Measurements from ENCODE around the gene SVOPL. TPM values are rescaled to one million over a fixed set of nuclear protein-coding genes. Genes with fewer than 3 reads are reported as not detected.

The SVOPL gene
- total RNA-seq, 1 experiment from 2014 or later, result not detected

- Histone ChIP-seq H3K9me3 (ENCODE audit: control insufficient read depth, insufficient read depth, low read depth, low read length) (no peaks in the 10 kb centered on the region), H3K27me3 (ENCODE audit: control insufficient read depth, insufficient read depth, low read length) (peaks cover 10% of the 10 kb centered on the region; the same call in 1 of the 2 replicates), H3K4me3 (ENCODE audit: low read depth in 2 of 2, low read length in 2 of 2) (no peak overlapping the region), H3K4me1 (ENCODE audit: control insufficient read depth, insufficient read depth, low read length) (no peaks in the 10 kb centered on the region), H3K36me3 (ENCODE audit: control insufficient read depth, insufficient read depth, low read length) (no peaks in the 10 kb centered on the region), H3K27ac (ENCODE audit: low read length) (no peak overlapping the region)
- DNase-seq (ENCODE audit: low read depth, low spot score) (no peak), ATAC-seq (no peak)
- in situ Hi-C loops (cut with HindIII; ENCODE audit: low pct_unique_long_range_greater_than_20kb, low sequenced_read_pairs) (no loop called here), intact Hi-C loops (cut with micrococcal nuclease; ENCODE audit: unreplicated experiment) (no loop called here)
- POLR2A ChIA-PET, result no interaction called here
- no TSS peak for BruUV-seq (replicated peaks)
- TF ChIP-seq REST (IDR thresholded peaks at IDR 0.05; ENCODE audit: insufficient read depth in 1 of 2, low read depth in 2 of 2, low read length in 1 of 2) (no peak), SIN3A (IDR thresholded peaks at IDR 0.05; ENCODE audit: borderline replicate concordance, insufficient read depth, low read depth, low read length) (no peak), POLR2AphosphoS5 (IDR thresholded peaks at IDR 0.05; ENCODE audit: low read depth, low read length) (no peak), TCF7L2 (IDR thresholded peaks at IDR 0.05; ENCODE audit: low read depth, low read length) (no peak)
- TF ChIP-seq, protein P1, sequence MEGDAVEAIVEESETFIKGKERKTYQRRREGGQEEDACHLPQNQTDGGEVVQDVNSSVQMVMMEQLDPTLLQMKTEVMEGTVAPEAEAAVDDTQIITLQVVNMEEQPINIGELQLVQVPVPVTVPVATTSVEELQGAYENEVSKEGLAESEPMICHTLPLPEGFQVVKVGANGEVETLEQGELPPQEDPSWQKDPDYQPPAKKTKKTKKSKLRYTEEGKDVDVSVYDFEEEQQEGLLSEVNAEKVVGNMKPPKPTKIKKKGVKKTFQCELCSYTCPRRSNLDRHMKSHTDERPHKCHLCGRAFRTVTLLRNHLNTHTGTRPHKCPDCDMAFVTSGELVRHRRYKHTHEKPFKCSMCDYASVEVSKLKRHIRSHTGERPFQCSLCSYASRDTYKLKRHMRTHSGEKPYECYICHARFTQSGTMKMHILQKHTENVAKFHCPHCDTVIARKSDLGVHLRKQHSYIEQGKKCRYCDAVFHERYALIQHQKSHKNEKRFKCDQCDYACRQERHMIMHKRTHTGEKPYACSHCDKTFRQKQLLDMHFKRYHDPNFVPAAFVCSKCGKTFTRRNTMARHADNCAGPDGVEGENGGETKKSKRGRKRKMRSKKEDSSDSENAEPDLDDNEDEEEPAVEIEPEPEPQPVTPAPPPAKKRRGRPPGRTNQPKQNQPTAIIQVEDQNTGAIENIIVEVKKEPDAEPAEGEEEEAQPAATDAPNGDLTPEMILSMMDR (IDR thresholded peaks at IDR 0.05), result no peak
- CTCF ChIA-PET, result no interaction called here
Observed at GRCh38 chr7:138695106-138695505, 6.1 kb downstream of the SVOPL start.

- Histone ChIP-seq H3K36me3 (ENCODE audit: control insufficient read depth, insufficient read depth, low read length) (no peaks in the 10 kb centered on the region), H3K27me3 (ENCODE audit: control insufficient read depth, insufficient read depth, low read length) (no peaks in the 10 kb centered on the region; the same call in 1 of the 2 replicates), H3K9me3 (ENCODE audit: control insufficient read depth, insufficient read depth, low read depth, low read length) (no peaks in the 10 kb centered on the region), H3K4me3 (ENCODE audit: low read depth in 2 of 2, low read length in 2 of 2) (no peak overlapping the region), H3K27ac (ENCODE audit: low read length) (no peak overlapping the region), H3K4me1 (ENCODE audit: control insufficient read depth, insufficient read depth, low read length) (no peaks in the 10 kb centered on the region)
- TF ChIP-seq REST (IDR thresholded peaks at IDR 0.05; ENCODE audit: insufficient read depth in 1 of 2, low read depth in 2 of 2, low read length in 1 of 2) (no peak), POLR2AphosphoS5 (IDR thresholded peaks at IDR 0.05; ENCODE audit: low read depth, low read length) (no peak)
- DNase-seq (ENCODE audit: low read depth, low spot score), result no peak
- BruUV-seq (replicated peaks), result no TSS peak
- ChIA-PET POLR2A (interaction anchor here (0.6 kb wide), 1 partner anchor 16 kb away, joined by 10 read pairs; no protein-coding TSS in a partner anchor), CTCF (no interaction called here)
- ATAC-seq, result no peak
- intact Hi-C loops (cut with micrococcal nuclease; ENCODE audit: unreplicated experiment) (no loop called here), in situ Hi-C loops (cut with HindIII; ENCODE audit: low pct_unique_long_range_greater_than_20kb, low sequenced_read_pairs) (no loop called here)
Observed at GRCh38 chr7:138691178-138691577, 10.0 kb downstream of the SVOPL start.
